ENCODE measurements around the gene TBX4.

TBX4 gene

GRCh38 chr17:61454381-61455323, 2.4 kb downstream of the TBX4 start:
- no peak for DNase-seq (ENCODE audit: low read depth)

GRCh38 chr17:61455324-61456060, 3.3 kb downstream of the TBX4 start:
- DNase-seq (ENCODE audit: low read depth) = no peak

GRCh38 chr17:61456061-61456681, 3.9 kb downstream of the TBX4 start:
- DNase-seq (ENCODE audit: low read depth) = no peak

- DNase-seq (ENCODE audit: low read depth) = no peak
Measured at GRCh38 chr17:61456688-61457225, 4.5 kb downstream of the TBX4 start.

GRCh38 chr17:61457226-61457983, 5.2 kb downstream of the TBX4 start:
- DNase-seq (ENCODE audit: low read depth) = no peak

- DNase-seq (ENCODE audit: low read depth) = no peak
Measured at GRCh38 chr17:61458000-61458399, 5.8 kb downstream of the TBX4 start.

- DNase-seq (ENCODE audit: low read depth) = no peak
Measured at GRCh38 chr17:61458421-61459141, 6.4 kb downstream of the TBX4 start.

GRCh38 chr17:61459142-61459809, 7.1 kb downstream of the TBX4 start:
- no peak for DNase-seq (ENCODE audit: low read depth)

- DNase-seq (ENCODE audit: low read depth) = no peak
Measured at GRCh38 chr17:61459939-61460718, 7.9 kb downstream of the TBX4 start.

GRCh38 chr17:61460796-61461585, 8.8 kb downstream of the TBX4 start:
- no peak for DNase-seq (ENCODE audit: low read depth)

GRCh38 chr17:61461586-61461966, 9.4 kb downstream of the TBX4 start:
- DNase-seq (ENCODE audit: low read depth) = no peak

GRCh38 chr17:61461967-61462718, 9.9 kb downstream of the TBX4 start:
- no peak for DNase-seq (ENCODE audit: low read depth)

GRCh38 chr17:61462719-61463315, 10.6 kb downstream of the TBX4 start:
- no peak for DNase-seq (ENCODE audit: low read depth)

- no peak for DNase-seq (ENCODE audit: low read depth)
Measured at GRCh38 chr17:61463316-61464129, 11.3 kb downstream of the TBX4 start.

GRCh38 chr17:61464130-61464842, 12.1 kb downstream of the TBX4 start:
- no peak for DNase-seq (ENCODE audit: low read depth)

- no peak for DNase-seq (ENCODE audit: low read depth)
Measured at GRCh38 chr17:61464843-61465180, 12.6 kb downstream of the TBX4 start.

Data from activated T-helper 1 cell treated with Interleukin-2 at 50 U/mL for 16 hours (primary cell).